GM19043 (cell line): ENCODE results near the gene AGAP1.

ENCODE experiments used
- ATAC-seq: cut with Tn5 transposase; IDR thresholded peaks from one replicate; pipeline ENCODE4 v1.9.1; 2021; ENCODE audit warnings: low read depth; ENCODE audit not compliant: unreplicated experiment

The AGAP1 gene

GRCh38 chr2:235877275-235877802, 383.5 kb downstream of the AGAP1 start:
- ATAC-seq: no peak

- ATAC-seq: no peak
Measured at GRCh38 chr2:235879116-235879515, 385.3 kb downstream of the AGAP1 start.

DNA sequence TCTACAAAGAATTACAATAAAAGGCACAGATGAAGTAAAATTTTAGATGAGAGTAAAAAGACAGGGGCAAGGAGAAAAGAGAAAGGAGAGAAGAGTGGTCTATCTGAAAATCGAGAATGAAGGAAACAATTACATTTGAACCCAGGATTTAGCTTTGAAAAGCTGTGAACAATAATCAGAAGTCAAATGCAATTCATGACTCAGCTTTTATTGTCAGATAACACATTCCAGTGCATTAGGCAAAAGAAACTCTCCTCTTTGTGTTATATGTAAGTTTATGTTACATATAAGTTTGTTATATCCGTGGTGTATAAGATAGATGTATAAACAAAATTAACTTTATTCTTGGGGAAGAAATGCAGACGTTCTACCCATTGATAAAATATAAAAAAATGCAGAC, 389.8 kb downstream of the AGAP1 start:
- ATAC-seq: no peak

DNA sequence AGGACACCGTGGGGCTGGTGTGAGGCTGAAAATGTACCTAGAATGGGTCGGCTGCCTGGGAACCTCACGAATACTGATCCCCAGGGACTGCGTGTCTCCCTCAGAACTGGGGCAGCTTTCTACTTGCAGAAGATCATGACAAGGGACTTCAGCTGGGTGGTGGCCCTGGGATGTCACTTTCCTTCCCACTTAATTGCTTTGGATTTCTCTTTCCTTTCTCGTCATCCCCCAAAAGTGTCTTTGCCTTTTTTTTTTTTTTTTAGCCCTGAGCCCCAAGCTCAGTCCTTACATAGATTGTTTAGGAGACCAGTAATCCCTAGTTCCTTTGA, 395.4 kb downstream of the AGAP1 start:
- ATAC-seq: no peak

DNA sequence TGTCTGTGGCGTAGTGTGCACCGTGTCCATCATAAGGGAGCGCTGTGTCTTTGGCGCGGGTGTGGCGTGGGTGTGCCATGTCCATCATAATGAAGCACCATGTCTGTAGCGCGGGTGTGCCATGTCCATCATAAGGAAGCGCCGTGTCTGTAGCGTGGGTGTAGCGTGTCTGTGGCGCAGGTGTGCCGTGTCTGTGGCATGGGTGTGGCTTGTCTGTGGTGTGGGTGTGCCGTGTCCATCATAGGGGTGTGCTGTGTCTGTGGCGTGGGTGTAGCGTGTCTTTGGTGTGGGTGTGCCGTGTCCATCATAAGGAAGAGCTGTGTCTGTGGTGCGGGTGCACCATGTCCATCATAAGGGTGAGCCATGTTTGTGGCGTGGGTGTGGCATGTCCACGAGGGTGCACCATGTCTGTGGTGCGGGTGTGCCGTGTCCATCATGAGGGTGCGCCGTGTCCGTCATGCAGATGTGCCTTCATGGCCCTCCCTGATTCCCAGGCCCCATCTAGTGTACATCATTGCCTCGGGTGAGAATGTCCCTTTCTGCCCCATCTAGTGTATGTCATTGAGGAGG, 399.4 kb downstream of the AGAP1 start:
- no peak for ATAC-seq

DNA sequence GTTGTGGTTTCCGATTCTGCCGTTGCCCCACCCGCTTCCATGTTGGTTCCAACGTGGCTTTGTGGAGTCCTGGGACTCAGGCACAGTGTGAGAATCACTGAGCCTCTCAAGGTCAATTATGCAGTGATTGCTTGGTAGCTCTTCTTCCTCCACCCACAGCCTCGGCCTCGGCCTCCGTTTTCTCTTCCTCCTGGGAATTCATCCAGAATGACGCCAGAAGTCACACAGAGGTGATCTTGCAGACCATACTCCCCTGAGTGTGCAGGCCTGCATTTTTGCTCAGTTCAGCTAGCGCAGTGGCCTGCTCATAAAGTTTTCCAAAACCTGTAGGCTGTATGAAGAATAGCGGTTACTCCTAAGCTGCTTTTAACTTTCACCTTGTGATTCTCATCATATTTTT, 401.0 kb downstream of the AGAP1 start:
- ATAC-seq: no peak

- no peak for ATAC-seq
Measured at GRCh38 chr2:235896061-235896460, 402.2 kb downstream of the AGAP1 start.

GRCh38 chr2:235897992-235898391, 404.1 kb downstream of the AGAP1 start:
- ATAC-seq: no peak

GRCh38 chr2:235898766-235899165, 404.9 kb downstream of the AGAP1 start:
- ATAC-seq: no peak

DNA sequence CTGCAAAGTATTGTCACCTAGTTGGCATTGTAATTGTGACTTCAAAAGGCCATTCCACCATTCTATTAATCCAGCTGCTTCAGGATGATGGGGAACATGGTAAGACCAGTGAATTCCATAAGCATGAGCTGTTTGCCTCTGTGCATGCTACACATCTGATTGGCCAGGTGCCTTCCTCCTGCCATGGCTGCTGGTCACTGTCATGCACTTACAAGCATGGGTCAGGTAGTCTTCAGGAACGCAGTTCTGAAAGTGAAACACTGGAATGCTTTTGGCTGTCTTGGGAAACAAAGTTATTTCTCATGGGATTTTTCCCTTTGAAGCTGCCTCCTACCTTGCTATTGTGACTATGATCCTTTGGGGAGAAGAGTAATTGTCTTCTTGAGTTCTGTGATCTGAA, 406.8 kb downstream of the AGAP1 start:
- ATAC-seq: no peak

- no peak for ATAC-seq
Measured at GRCh38 chr2:235901243-235901642, 407.4 kb downstream of the AGAP1 start.

- no peak for ATAC-seq
Measured at GRCh38 chr2:235903782-235904584, 410.1 kb downstream of the AGAP1 start.

DNA sequence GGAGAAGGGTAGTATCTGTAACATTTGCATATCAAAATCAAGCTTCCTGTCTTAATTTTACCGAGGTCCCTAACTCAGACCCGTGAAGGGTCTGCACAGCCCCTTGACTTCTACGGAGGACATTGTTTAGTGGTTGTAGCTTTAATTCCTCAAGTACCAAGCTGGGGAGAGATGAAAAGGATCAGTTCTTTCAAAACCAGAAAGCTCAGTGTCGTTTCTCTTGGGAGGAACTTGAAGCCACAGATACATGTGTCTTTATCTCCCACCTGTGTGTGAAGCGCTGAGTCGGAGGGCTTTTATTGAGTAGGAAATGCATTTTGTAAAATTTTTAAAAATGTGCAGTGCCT, 410.7 kb downstream of the AGAP1 start:
- no peak for ATAC-seq

GRCh38 chr2:235908826-235909225, 415.0 kb downstream of the AGAP1 start:
- peak; percentile 96 for ATAC-seq

- no peak for ATAC-seq
Measured at GRCh38 chr2:235909358-235909757, 415.5 kb downstream of the AGAP1 start.

- no peak for ATAC-seq
Measured at GRCh38 chr2:235910067-235910466, 416.2 kb downstream of the AGAP1 start.

DNA sequence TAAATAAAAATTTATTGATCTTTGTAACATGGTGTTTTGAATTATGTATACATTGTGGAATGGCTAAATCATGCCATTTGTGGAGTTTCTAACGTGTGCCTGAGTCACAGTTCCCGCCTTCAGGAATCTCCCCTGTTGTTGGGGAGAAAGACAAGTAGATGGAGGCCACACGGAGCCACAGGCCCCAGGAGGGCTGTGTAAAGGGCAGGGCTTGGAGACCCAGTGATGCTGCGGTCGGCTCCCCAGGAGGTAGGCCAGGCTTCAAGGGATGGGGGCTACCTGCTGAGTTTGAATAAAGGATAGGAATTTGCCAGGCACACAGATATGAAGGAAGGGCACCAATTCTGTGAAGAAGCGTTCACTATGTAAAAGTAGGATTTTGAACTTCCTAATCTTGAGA, 417.3 kb downstream of the AGAP1 start:
- no peak for ATAC-seq

DNA sequence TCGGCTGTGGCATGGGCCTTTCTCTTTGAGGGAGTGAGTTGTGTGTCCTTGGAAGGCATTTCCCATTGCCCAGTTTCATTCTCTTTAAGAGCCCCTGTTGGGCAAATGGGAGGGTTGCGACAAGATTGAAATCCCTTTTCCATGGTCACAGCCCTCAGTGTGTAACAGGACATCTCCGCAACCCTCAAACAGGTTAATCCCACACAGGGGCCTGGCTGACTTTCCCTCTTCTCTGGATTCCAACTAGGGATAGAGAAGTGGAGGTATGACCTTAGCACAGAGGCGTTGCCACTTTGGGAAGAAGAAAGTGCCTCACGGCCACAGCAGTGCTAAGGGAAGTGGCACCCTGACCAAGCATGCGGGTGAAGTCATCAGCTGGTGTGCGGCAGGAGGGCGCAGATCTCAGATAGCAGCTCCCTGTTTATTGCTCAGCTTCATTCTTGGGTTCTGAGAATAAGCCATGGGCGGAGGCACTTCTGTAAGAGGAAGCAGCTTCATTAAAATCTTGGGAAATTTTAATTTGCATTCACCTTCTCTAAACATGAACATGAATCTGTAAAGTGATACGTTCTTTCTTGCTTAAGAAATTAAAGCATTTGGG, 417.9 kb downstream of the AGAP1 start:
- ATAC-seq: no peak

GRCh38 chr2:235914756-235915155, 420.9 kb downstream of the AGAP1 start:
- no peak for ATAC-seq

GRCh38 chr2:235917506-235917905, 423.7 kb downstream of the AGAP1 start:
- no peak for ATAC-seq

GRCh38 chr2:235918876-235919275, 425.0 kb downstream of the AGAP1 start:
- no peak for ATAC-seq
